Keratinocyte (primary cell): ENCODE measurements around the gene EGFLAM. TPM values are rescaled to one million over a fixed set of nuclear protein-coding genes. Genes with fewer than 3 reads are reported as not detected.

Source experiments
- DNase-seq: peaks from one replicate; pipeline ENCODE4 v3.0.0-alpha.2; 2011; ENCODE audit warnings: low read depth, missing footprints, low spot score
- FAIRE-seq: peaks from 2 replicates; lab custom pipeline; 2011; peaks lifted over from hg19 to GRCh38; lab: Jason Lieb, UNC
- H2AFZ ChIP-seq: 2 replicates; pipeline ENCODE4 v1.6.0; 2012; ENCODE audit warnings: low read length, control low read depth, inconsistent platforms; ENCODE audit not compliant: control insufficient read depth
- H3K27ac ChIP-seq: 2 replicates; pipeline ENCODE4 v1.5.1; 2011; ENCODE audit warnings: low read length; ENCODE audit not compliant: control insufficient read depth, insufficient read depth
- H3K27me3 ChIP-seq: 3 replicates; pipeline ENCODE4 v1.6.0; 2011; ENCODE audit warnings: low read length; ENCODE audit not compliant: control insufficient read depth, insufficient read depth; ENCODE audit errors: extremely low read depth
- H3K36me3 ChIP-seq, 2 experiments: 2 replicates in 1 of 2; 3 replicates in 1 of 2; pipeline ENCODE4 v1.5.1; 2011; ENCODE audit warnings: low read length in 2 of 2, mild to moderate bottlenecking in 1 of 2; ENCODE audit not compliant: control insufficient read depth in 2 of 2, insufficient read depth in 2 of 2; ENCODE audit errors: extremely low read depth in 1 of 2
- H3K4me1 ChIP-seq: 3 replicates; pipeline ENCODE4 v1.5.1; 2011; ENCODE audit warnings: low read length; ENCODE audit not compliant: control insufficient read depth, insufficient read depth; ENCODE audit errors: extremely low read depth
- H3K4me2 ChIP-seq: 3 replicates; pipeline ENCODE4 v1.6.0; 2011; ENCODE audit warnings: low read depth, low read length; ENCODE audit not compliant: control insufficient read depth, insufficient read depth; ENCODE audit errors: extremely low read depth
- H3K4me3 ChIP-seq, 3 experiments: fragments of 200-600 bp in 1 of 3; sonication (generic) in 1 of 3; 2 replicates in 2 of 3; 3 replicates in 1 of 3; pipeline ENCODE4 v1.5.1; 2011 to 2016; ENCODE audit warnings: low read length in 3 of 3, mild to moderate bottlenecking in 3 of 3, control low read depth in 2 of 3, inconsistent platforms in 1 of 3, low read depth in 1 of 3, mixed read lengths in 1 of 3, mixed run types in 1 of 3, moderate library complexity in 1 of 3; ENCODE audit not compliant: control insufficient read depth in 2 of 3, insufficient read depth in 2 of 3; ENCODE audit errors: extremely low read depth in 1 of 3
- H3K79me2 ChIP-seq: 2 replicates; pipeline ENCODE4 v1.6.0; 2012; ENCODE audit warnings: low read length; ENCODE audit not compliant: control insufficient read depth, insufficient read depth
- H3K9ac ChIP-seq: 3 replicates; pipeline ENCODE4 v1.6.0; 2011; ENCODE audit warnings: low read length; ENCODE audit not compliant: control insufficient read depth, insufficient read depth; ENCODE audit errors: extremely low read depth
- H3K9me1 ChIP-seq: 3 replicates; pipeline ENCODE4 v1.6.0; 2011; ENCODE audit warnings: low read length; ENCODE audit not compliant: control insufficient read depth, insufficient read depth; ENCODE audit errors: extremely low read depth
- H3K9me3 ChIP-seq: 2 replicates; pipeline ENCODE4 v1.5.1; 2012; ENCODE audit warnings: low read depth, low read length; ENCODE audit not compliant: control insufficient read depth
- H4K20me1 ChIP-seq: 3 replicates; pipeline ENCODE4 v1.6.0; 2011; ENCODE audit warnings: low read length; ENCODE audit not compliant: control insufficient read depth, insufficient read depth; ENCODE audit errors: extremely low read depth
- CTCF ChIP-seq, 3 experiments: IDR thresholded peaks in 1 of 3; conservative IDR thresholded peaks in 1 of 3; optimal IDR thresholded peaks in 1 of 3; 2 replicates in 2 of 3; 3 replicates in 1 of 3; pipeline versions ENCODE3 to v1.5.1; 2011; ENCODE audit warnings: low read length in 3 of 3, mild to moderate bottlenecking in 3 of 3, moderate library complexity in 2 of 3, control low read depth in 1 of 3, inconsistent platforms in 1 of 3; ENCODE audit not compliant: insufficient read depth in 2 of 3; ENCODE audit errors: extremely low read depth in 1 of 3
- EZH2 ChIP-seq: IDR thresholded peaks from one replicate; pipeline ENCODE4 v1.6.1; 2012; ENCODE audit warnings: inconsistent platforms, mild to moderate bottlenecking, low read length, moderate library complexity
- dilution Hi-C: fragments of 300-500 bp; cut with MboI; formaldehyde crosslinking; loops from one replicate; pipeline ENCODE4 v1.7.0; 2020; ENCODE audit warnings: low sequenced_read_pairs; ENCODE audit not compliant: extremely low pct_ligation_motif_present
- polyA plus RNA-seq, 5 experiments: library from polyadenylated mRNA; depleted of rRNA in 3 of 5; stranded (reverse) in 3 of 5; stranded (forward) in 1 of 5; unstranded in 1 of 5; fragments of >200 nt; gene quantifications; 1 replicate in 1 of 5; 2 replicates in 3 of 5; 3 replicates in 1 of 5; pipeline versions ENCODE4 v1.2.1 to v1.2.3, GENCODE V29; 2011 to 2012; ENCODE audit warnings: missing spikeins in 2 of 5, low read depth in 1 of 5, low replicate concordance in 1 of 5

The EGFLAM gene
- polyA plus RNA-seq, 1 donor (not counting 4 experiments of a cell fraction or from before 2014, with no cell fraction given) = not detected

GRCh38 chr5:38420246-38420645 is 161.9 kb downstream of the EGFLAM start:
- Histone ChIP-seq H3K4me3 (no peak overlapping the region), H3K27me3 (peaks cover 5% of the 10 kb centered on the region), H3K4me2 (no peak overlapping the region), H3K9ac (no peak overlapping the region), H4K20me1 (no peaks in the 10 kb centered on the region), H3K27ac (no peak overlapping the region), H3K4me1 (no peaks in the 10 kb centered on the region), H3K9me1 (no peaks in the 10 kb centered on the region), H3K36me3 (no peaks in the 10 kb centered on the region), H3K9me3 (no peaks in the 10 kb centered on the region), H2AFZ (no peak overlapping the region), H3K79me2 (no peaks in the 10 kb centered on the region)
- dilution Hi-C loops = no loop called here
- TF ChIP-seq CTCF (optimal IDR thresholded peaks at IDR 0.05 in 1 of 3, IDR thresholded peaks at IDR 0.05 in 1 of 3, conservative IDR thresholded peaks at IDR 0.05 in 1 of 3; ENCODE audit: extremely low read depth in 1 of 3, insufficient read depth in 2 of 3, low read length in 3 of 3) = no peak
- TF ChIP-seq EZH2 = no peak
- no peak for FAIRE-seq
- no peak for DNase-seq

DNA sequence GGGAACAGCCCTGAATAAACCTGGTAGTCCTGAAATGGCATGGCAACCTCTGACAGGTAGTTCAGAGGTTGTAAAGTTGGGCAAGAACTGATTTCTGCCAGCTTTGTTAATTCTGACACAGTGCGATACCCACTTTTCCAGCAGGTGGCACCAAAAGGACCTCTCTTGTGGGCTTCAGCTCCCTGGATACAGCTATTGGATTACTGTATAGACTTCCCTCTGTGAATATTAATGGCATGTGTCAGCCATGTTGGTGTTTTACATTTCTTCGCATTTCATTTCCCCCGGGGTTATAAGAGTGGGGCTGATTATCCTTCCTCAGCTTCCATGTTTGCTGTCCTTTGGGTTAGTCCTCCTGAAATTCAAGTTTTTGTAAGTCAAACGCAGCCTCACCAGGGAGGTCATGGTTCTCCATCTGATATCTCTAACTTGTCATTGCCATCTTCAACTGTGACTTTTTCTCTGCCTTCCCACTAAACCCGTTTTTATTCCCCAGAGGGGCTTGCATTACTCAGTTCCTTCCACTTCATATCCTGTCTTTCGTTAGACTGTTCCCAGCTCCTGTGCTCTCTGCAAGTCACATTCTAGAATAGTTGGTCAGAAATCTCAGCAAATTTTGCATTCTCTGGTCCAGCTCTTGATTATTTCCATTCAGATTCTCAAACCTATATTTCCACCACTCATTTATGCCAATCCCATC is 162.5 kb downstream of the EGFLAM start:
- dilution Hi-C loops = no loop called here
- H3K36me3 ChIP-seq = no peaks in the 10 kb centered on the region
- H3K9me1 ChIP-seq = no peaks in the 10 kb centered on the region
- H3K27me3 ChIP-seq = peaks cover 5% of the 10 kb centered on the region
- H3K4me3 ChIP-seq = no peak overlapping the region
- no peaks in the 10 kb centered on the region for H3K4me1 ChIP-seq
- H2AFZ ChIP-seq = peak overlapping the region; percentile 30
- no peak overlapping the region for H3K27ac ChIP-seq
- H4K20me1 ChIP-seq = no peaks in the 10 kb centered on the region
- H3K9ac ChIP-seq = no peak overlapping the region
- DNase-seq (no peak), FAIRE-seq (peak; percentile 61)
- H3K4me2 ChIP-seq = peak overlapping the region; percentile 3
- H3K79me2 ChIP-seq = no peaks in the 10 kb centered on the region
- TF ChIP-seq EZH2 = no peak
- TF ChIP-seq CTCF (optimal IDR thresholded peaks at IDR 0.05 in 1 of 3, IDR thresholded peaks at IDR 0.05 in 1 of 3, conservative IDR thresholded peaks at IDR 0.05 in 1 of 3; ENCODE audit: extremely low read depth in 1 of 3, insufficient read depth in 2 of 3, low read length in 3 of 3) = peak; percentile 73 to 86 (median 80)
- H3K9me3 ChIP-seq = no peaks in the 10 kb centered on the region
